ENCODE results near the gene NDST1.

GRCh38 chr5:150570333-150570732 lies 62.4 kb downstream of the NDST1 start:
- TF ChIP-seq CTCF (IDR thresholded peaks at IDR 0.05; ENCODE audit: insufficient read depth, low read length, poor library complexity, severe bottlenecking) (no peak), EZH2phosphoT487 (conservative IDR thresholded peaks at IDR 0.05; ENCODE audit: low read length) (no peak)
